Stimulated activated naive CD4-positive, alpha-beta T cell treated with Interleukin-2 at 50 U/mL for 16 hours (primary cell): ENCODE measurements around the gene COLGALT1.
"Not testable (repeated sequence)": the region's sequence is repeated elsewhere in the genome, so short reads cannot be mapped to it uniquely, and the experiment has no call there.

Experiments
- DNase-seq: peaks from one replicate; lab custom pipeline; 2025; lab: John Stamatoyannopoulos, UW

The COLGALT1 gene

DNA sequence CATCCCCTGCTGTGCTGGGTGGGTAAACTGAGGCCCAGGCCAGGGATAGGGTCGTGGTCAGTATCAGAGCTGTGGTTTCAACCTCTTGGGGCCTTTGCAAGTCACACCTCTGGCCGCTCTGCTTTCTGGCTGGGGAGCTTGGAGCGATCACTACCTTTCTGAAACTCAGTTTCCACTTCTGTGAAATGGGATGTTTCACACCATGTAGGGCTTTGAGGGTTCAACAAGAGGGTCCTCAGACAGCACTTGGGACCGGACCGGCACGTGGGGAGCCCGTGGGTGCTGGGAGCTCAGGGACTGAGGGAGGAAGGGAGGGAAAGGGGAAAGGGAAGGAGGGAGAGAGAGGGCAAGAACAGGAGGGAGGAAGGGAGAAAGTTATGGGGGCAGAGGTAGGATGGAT lies 22.9 kb upstream of the COLGALT1 start:
- DNase-seq = no peak

DNA sequence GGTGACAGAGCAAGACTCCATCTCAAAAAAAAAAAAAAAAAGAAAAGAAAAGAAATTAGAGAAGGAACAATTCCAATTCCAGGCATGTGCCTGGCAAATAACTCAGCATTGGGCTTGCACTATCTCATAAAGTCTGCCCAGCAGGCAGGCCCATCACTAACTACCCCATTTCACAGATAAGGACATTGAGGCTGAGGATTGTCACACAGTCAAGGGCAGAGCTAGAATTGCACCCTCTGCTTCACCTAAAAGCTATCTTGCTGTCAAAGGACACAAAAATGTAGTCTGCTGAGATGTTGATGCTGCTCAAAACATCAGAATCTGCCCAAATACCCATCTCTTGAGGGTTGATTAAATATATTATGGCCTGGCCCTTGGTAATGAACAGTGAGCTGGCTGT lies 20.7 kb upstream of the COLGALT1 start:
- no peak for DNase-seq

DNA sequence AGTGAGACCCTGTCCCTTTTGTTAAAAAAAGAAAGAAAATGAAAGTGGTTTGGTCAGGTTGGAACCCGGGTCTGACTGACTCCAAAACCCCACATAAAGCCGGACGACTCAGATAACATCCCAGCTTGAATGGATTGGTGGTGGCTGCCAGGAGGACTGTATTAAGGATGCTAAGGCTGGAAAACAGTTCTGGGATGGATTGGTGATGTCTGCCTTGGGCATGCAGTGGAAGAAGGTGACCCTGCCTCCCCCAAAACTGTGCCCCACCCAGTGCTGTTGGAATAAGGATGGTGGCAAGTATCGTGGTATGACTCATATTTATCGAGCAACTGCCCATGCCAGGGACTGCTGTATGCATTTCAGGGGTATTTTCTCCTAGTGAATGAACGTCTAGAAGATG lies 18.5 kb upstream of the COLGALT1 start:
- DNase-seq = no peak

DNA sequence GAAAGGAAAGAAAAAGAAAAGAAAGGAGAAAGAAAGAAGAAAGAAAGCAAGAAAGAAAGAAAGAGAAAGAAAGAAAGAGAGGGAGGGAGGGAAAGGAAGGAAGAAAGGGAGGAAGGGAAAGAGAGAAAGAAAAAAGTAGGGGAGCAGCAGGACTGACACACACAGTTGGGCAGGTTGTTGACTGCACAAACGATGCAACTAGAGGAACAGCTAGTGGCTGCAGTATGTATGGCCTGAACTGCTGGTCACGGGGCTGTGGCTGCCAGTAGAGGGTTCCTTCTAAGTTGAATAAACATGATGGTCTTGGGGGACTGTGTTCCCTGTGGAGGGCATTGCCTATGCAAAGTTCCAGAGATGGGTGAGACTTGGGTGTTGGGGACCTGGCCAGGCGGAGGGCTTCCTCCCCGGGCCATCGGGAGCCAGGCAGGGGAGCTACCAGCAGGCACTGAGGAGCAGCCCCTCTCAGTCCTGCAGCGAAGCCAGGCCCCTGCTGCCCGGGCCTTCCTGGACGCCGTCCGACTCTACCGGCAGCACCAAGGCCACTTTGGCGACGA lies 16.7 kb upstream of the COLGALT1 start:
- DNase-seq = no peak

DNA sequence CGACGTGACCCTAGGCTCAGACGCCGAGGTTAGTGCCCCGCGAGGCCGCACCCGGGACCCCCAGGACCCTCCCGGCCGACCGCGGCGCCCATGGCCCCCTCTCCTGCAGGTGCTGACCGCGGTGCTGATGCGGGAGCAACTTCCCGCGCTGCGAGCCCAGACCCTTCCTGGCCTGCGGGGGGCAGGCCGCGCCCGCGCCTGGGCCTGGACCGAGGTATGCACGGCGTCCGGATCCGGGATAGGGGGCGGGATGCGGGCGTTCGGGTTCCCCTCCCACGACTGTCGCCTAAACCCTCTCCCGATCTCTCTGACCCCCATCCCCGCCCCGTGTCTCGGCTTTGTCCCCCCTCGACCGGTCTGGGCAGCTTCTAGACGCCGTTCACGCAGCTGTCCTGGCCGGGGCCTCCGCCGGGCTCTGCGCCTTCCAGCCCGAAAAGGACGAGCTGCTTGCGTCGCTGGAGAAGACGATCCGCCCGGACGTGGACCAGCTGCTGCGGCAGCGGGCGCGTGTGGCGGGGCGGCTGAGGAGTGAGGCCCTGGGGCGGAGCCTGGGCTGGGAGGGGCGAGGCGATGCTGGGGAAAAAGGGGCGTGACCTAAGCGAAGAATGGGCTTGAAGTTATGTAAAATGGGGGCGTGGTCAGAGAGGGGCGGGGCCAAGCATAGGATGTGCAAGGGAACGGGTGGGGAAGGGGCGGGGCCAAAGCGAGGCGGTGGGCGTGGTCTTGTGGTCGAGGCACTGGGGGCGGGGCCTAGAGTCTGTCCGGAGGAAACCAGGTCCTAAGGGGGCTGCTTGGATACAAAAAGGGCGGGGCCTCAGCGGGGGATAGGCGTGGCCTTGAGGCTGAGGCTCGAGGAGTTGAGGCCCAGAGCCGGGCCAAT lies 16.0 kb upstream of the COLGALT1 start:
- DNase-seq = peak; percentile 96

DNA sequence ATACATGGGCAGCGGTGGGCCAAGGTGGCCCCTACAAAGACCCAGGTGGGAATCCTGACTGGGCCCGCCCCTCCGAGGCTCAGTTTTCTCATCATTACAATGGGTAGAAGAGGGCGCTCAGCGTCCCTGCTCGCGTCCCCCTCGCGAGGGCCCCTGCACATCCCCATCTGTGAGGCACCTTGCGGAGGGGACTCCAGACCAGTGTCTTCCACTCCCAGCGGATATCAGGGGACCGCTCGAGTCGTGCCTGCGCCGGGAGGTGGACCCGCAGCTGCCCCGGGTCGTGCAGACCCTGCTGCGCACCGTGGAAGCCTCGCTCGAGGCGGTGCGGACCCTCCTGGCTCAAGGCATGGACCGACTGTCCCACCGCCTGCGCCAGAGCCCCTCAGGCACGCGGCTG lies 15.3 kb upstream of the COLGALT1 start:
- DNase-seq = no peak

DNA sequence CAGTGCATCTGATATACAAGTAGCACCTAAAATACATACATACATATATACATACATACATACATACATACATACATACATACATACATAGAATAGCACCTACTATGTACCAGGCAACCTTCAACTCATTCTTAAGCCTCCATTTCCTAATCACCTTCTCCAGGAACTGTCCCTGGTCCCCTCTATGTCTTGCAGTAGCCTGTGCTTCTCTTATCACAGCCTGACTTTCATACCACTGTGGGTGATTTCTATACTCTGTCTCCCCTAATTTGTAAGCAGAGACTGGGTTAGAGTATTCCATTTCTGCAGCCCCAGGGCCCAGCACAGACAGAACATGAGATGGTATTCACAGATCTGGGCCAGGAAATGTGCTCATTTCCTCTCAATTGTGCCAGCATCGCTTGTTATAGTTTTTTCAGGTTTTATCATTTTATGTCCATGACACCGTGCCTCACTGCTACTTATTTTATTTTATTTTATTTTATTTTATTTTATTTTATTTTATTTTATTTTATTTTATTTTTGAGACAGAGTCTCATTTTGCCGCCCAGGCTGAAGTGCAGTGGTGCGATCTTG lies 14.2 kb upstream of the COLGALT1 start:
- no peak for DNase-seq

DNA sequence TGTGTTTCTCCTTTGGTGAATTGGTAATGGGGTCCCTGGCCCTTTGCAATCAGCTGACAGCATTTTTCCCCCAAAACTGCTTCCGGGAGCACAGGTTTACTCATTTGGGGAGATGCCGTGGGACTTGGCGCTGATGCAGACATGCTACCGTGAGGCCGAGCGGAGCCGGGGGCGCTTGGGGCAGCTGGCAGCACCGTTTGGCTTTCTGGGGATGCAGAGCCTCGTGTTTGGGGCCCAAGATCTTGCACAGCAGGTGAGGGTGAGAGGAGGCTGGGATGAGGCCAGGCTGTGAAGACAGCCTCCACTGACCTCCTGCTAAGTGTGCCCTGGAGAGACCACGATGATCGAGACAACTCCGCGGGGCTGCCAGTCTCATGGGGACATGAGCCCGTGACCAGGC lies 13.4 kb upstream of the COLGALT1 start:
- DNase-seq = no peak

DNA sequence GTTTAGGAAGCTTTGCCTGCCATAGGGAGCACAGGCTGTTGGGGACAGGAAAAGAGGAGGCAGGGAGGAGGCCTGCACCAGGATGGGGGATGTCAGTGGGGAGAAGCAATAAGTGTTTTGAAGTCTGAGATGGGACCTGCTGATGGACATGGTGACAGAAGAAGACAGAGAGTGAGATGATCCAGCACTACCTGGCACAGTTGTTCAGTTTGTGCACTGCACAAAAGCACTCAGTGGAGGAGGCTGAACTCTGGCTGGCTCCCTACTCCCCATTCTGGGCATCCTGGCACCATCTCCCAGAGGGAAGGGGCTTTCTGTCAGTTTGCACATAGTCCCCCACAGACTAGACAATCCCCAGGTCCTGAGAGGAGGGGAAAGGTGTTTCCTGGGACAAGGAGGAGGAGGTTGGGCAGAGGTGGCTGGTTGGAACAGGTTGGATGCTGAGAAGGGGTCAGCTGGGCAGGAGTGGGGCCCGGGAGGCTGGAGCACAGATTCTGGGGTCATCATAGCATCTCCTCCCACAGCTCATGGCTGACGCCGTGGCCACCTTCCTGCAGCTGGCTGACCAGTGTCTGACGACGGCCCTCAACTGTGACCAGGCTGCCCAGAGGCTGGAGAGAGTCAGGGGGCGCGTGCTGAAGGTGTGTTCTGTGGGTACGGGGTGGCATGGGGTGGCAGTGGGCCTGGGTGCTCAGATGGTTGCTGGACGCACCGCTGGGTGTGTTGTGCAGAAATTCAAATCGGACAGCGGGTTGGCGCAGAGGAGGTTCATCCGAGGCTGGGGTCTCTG lies 12.5 kb upstream of the COLGALT1 start:
- no peak for DNase-seq

DNA sequence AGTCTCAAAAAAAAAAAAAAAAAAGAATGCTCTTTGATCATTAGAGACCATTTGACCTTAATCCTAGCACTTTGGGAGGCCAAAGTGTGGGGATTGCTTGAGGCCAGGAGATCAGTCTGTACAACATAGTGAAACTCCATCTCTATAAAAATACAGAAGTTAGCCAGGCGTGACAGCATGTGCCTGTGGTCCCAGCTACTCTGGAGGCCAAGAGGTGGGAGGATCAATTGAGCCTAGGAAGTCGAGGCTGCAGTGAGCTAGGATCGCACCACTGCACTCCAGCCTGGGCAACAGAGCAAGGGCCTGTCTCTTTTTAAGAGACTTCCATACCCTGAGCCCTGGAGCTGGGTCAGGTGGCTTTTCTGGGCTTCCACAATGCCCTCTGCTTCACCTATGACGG lies 11.5 kb upstream of the COLGALT1 start:
- no peak for DNase-seq

DNA sequence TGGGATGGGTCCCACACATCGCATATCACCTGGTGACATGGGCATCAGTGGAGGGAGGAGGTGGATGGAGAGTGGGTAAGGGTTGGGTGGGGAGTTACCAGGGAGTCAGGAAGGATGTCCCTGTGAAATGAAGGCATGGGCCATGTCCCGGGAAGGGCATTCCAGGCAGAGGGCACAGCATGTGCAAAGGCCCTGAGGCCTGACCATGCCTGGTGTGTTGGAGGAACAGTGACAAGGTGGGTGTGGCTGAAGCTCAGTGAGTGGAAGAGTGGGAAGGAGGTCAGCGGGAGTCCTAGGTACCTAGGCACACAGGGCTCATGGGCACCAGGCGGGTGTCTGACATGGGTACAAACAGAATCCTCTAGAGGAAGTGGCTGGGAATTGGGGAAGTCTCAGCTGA lies 11.0 kb upstream of the COLGALT1 start:
- no peak for DNase-seq

DNA sequence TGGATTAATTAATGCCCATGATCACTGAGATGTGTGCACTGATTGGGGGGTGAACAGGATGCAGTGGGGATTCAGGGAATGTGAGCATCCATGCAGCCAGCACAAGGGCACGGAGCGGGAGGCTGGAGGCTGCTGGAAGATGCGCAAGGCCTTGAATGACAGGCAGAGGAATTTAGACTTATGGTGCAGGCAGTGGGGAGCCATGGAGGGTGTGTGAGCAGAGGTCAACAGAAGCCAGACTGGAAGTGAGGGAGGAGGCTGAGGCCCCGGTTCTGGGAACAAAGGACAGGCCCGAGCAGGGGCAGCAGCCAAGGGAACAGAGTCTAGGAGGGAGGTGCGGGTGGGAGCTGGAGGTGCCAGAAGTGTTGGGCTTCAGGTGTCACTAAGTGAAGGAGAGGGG lies 7.3 kb upstream of the COLGALT1 start:
- no peak for DNase-seq

DNA sequence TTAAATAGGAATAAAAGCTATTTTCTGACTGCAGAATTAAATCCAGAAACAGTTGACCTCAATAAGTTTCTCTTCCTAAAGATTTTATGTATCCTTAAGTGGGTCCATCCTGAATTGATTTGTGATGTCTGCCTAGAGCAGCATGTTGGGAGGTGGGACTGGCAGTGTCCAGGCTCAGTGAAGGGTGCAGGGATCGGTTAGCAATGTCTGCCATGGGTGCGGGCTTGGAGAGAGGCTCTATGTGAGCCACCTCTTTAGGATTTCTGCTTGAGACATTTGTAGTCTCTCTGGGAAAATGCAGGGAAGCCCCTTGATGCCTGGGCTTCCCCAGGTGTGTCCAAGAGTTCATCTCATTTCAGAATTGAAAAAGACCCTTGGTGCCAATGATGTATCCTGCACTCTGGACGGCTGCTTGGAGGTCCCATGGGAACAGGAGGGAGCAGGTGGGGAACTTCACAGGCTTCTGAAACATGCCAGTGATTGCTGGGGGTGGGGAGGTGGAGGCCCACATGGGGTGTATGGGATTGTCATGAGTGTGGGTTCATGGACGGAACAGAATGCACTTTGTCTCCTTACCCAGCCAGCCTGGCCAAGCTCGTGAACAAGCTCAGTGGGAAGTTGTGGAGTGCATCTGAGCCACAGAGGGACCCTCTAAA lies 6.2 kb upstream of the COLGALT1 start:
- no peak for DNase-seq

DNA sequence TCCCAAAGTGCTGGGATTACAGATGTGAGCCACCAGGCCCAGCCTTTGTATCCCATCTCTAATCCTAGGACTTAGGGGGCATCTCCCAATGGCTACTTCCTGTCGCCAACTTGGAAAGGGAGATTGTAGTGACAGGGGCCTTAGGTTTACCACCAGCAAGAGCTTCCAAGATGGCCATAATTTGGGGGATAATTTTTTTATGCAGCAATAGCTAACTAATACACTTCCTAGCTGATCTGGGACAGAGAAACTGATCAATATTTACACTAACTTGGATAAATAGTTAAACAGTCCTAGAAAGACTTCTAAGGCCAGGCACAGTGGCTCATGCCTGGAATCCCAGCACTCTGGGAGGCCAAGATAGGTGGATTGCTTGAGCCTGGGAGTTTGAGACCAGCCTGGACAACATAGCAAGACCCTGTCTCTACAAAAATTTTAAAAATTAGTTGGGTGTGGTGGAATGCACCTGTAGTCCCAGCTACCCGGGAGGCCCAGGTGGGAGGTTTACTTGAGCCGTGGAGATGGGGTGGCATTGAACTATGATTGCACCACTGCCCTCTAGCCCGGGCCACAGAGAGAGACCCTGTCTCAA lies 5.3 kb upstream of the COLGALT1 start:
- DNase-seq = no peak

DNA sequence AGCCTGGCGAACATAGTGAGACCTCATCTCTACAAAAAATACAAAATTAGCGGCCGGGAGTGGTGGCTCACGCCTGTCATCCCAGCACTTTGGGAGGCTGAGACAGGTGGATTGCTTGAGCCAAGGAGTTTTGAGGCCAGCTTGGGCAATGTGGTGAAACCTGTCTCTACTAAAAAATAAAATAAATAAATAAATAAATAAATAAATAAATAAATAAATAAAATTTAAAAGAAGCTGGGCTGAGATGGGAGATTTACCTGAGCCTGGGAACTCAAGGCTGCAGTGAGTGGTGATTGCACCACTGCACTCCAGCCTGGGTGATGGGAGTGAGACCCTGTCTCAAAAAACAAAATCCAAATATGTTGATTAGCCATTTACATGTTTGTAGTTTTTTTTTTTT lies 2.7 kb upstream of the COLGALT1 start:
- not testable (repeated sequence) for DNase-seq

DNA sequence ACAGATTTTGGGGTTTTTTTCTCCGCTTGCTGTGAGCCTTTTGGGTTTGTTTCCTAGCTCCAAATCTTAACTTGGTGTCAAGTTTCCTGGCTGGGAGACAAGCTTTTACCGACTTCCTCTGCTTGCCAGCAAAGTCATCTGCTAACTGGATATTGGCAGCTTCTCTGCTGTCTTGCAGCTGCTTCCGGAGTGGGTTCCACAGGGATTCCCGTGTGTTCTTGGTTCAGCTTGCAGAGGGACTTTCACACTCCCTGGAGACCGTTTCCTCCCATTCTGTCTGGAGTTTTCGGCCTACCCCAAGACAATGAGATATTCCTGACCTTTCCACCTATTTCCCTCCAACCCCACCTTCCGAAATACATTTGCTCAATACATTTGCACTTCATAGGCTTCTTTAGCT lies 2.2 kb upstream of the COLGALT1 start:
- no peak for DNase-seq

DNA sequence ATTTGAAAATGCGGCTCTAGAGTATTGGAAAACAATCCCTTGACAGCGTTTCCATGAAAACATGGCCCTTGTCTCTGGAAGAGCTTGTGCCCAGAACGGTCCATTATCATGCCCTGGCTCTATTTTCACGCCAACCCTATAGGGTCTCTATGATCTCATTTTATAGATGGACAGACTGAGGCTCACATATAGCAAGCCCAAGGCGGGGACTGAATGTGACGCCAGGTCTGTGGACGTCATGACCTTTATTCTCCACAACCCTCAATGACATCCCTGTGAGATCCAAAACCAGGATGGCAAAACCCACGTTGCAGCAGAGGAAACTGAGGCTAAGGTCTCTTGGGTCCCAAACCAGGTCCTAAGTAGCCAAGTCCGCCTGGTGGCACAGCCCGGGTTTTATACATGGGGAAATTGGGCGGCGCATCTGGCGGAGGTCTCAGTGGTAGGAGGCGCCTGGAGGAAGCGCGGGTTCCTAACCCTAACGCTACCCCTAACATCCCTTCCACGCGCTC lies 425 bp upstream of the COLGALT1 start:
- DNase-seq = no peak

DNA sequence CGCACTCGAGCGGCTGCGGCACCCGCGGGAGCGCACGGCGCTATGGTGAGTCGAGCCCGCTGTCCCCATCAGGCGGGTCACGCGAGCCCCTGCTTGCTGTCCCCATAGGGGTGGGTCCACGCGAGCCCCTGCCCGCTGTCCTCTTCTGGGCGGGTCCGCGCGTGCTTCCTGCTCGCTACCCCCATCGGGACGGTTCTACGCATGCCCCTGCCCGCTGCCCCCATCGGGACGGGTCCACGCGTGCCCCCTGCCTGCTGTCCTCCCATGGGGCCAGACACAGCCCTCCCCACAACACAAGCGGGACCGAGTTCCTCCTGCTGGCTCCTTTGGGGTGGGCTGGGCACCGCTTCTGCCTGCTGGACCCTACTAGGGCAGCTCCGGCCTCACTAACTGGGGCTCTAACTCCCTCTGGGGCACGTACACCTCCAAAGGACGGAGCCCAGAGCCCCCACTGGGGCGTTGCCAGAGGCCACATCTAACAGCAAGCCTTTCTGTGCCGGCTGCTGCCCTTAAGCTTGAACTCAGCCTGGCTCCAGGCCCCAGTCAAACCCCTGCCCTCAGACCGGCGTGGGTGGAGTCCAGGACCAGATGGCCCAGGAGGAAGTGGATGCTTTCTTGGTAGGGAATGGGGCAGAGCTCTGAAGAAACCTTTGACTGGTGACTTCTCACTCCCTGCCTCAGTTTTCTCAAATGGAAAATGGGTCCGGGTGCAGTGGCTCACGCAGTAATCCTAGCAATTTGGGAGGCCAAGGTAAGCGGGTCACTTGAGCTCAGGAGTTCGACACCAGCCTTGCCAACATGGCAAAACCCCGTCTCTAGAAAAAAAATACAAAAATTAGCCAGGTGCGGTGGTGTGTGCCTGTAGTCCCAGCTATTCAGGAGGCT lies 722 bp downstream of the COLGALT1 start:
- peak; percentile 45 for DNase-seq

DNA sequence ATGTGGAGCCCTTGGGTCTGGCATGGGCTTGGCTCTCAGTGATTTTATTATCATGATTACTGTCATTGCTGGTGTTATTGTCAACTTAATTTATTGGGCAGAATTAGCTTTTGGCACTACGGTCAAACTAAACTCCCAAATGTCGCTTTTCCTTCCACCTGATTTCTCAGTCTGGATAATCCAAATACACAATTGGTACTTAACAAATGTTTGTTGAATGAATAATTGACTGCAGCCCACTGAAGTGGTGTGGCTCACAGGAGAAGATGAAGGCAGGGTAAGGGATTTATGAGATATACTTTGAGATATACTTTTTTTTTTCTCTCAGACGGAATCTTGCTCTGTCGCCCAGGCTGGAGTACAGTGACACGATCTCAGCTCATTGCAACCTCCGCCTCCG lies 1.5 kb downstream of the COLGALT1 start:
- DNase-seq = no peak

DNA sequence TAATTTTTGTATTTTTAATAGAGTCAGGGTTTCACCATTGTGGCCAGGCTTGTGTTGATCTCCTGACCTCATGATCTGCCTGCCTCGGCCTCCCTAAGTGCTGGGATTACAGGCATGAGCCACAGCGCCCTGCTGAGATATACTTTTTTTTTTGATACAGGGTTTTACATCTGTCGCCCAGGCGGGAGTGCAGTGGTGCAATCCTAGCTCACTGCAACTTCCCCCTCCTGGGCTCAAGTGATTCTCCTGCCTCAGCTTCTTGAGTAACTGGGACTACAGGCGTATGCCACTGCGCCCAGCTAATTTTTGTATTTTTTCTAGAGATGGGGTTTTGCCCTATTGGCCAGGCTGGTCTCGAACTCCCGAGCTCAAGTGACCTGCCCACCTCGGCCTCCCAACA lies 2.0 kb downstream of the COLGALT1 start:
- no peak for DNase-seq

DNA sequence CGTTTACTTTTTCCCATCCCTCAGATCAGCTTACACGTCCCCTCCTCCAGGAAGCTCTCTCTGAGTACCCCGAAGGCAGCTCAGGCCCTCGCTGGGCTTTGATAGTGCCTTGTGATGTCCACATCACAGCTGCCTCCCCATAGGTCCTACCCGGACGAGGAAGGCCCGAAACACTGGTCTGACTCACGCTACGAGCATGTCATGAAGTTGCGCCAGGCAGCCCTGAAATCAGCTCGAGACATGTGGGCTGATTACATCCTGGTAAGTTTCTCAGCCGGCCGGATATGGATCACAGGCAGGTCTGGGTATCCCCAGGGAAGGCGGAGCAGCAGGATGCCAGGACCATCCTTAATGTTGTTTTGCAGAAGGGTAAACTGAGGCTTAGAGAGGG lies 4.8 kb downstream of the COLGALT1 start:
- no peak for DNase-seq
